NCI-H748 treated with DMSO at 0.1 percent for 48 hours (cell line): ENCODE measurements around the gene HEXA.
A peak's percentile ranks its signal among the peaks of the same experiment; 100 is the strongest.

Experiments
- DNase-seq: peaks from one replicate; lab custom pipeline; 2025; lab: John Stamatoyannopoulos, UW

The HEXA gene

DNA sequence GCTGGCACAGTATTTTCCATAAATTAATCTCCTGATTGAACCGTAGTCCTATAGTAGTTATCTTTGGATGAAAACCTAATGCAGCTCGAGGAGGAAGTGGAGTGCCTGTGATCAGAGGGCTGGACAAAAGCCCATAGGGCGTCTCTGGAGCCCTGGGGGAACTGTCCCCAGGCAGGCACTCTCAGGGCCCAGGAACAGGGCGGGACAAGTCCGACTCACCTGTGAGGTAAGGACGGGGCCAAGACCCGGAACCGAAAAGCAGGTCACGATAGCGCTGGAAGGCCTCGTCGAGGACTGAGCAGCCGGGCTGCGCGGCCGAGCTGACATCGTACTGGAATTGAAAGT lies 341 bp downstream of the HEXA start:
- no peak for DNase-seq

DNA sequence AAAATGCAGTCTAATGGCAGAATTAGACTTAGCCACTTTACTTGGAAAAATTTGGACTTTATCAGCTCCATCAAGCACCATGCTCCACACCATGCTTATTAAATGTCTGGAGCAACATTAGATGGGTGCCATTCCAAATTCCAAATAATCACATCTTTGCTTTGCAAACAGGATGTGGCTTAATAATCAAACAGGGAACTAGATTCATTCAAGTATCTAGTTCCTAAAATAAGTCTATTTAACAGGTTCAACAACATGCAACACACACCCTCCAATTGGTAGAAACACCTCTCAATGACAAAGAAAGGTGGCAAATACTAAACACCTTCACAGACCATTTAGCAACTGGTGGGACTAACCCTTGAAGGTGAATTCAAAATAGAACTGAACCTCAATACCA lies 3.5 kb downstream of the HEXA start:
- no peak for DNase-seq

DNA sequence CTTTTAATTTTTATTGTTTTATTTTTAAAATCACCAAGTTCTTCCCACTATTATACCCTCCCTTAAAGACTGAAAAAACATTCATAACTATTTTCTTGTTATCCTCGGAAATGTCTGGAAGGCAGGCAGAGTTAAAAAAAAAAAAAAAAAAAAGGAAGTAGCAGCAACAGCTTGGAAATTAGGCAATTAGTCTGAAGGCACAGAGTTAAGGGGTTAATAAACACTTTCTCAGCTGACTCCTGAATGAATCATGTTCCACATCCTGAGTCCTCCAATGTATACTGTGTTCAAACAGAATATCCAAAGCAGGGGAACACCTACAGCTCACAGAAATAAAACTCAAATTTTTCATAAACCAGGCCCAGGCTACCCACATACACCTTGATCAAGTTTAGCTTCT lies 5.8 kb downstream of the HEXA start:
- DNase-seq, result no peak

DNA sequence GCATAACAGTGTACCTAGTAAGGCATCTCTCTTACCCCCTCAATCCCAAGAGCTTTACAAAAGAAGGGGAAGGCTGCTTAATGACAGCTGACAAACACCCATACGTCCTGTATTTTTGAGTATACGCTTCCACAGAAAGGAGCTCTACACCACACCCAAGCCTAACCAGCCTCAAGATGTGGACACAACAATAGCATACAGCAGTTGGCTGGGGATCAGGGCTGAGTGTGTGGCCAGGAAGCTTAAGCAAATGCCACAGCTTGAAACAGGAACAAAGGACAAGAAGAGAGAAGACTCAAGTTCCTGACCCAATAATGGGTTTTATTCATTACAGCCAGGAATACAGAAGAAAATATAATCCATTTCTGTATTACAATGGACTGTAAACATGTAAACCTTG lies 6.9 kb downstream of the HEXA start:
- DNase-seq, result no peak

DNA sequence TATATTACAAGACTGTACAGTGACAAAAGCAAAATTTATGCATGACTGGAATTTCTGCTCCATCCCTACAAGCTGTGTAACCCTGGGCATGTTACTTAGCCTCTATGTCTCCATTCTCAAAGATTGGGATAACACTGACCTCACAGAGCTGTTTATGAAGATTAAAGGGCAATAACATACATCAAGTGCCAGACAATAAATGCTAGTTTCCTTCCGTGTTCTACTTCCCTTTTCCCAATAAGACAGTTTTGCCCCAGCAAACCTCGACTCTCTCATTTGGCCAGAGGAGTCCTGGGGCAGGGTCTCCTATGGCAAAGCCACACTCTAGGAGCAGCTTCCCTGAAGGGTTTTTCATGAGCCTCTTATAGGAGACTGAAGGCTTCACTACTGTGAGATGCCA lies 7.5 kb downstream of the HEXA start:
- no peak for DNase-seq

DNA sequence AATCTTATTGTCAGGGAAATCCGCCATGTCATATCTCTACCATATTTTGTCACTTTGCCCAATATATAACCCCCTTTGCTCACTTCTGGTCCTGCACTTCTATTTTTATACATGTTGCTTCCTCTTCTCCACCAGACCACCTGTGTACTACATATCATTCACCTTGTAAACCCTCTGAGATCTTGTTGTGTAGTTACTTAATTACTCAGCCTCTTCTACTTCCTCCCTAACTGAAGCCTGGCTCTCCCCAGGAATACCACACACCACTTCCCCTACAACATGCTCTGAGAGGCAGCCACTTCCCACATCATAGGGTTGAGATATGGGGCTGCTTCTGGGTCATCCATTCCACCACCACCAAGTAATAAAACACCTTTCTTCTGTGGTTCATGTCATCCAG lies 10.0 kb downstream of the HEXA start:
- DNase-seq, result no peak

DNA sequence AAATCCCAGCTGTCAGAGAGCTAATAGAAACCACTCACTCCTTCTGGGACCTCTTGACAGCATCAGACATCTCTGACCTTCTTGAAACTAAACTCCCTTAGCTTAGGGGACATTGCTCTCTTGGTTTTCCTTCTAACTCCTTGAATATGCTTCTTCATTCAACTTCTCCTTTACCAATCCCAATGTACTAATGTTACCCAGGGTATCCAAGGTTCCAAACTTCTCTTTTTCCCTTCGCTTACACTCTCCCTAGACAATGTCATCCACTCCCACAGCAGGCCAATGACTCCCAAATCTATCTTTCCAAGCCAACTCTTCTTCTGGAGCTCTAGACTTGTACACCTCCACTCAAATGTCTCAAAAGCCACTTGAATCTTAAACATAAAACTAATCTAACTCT lies 14.6 kb downstream of the HEXA start:
- no peak for DNase-seq

DNA sequence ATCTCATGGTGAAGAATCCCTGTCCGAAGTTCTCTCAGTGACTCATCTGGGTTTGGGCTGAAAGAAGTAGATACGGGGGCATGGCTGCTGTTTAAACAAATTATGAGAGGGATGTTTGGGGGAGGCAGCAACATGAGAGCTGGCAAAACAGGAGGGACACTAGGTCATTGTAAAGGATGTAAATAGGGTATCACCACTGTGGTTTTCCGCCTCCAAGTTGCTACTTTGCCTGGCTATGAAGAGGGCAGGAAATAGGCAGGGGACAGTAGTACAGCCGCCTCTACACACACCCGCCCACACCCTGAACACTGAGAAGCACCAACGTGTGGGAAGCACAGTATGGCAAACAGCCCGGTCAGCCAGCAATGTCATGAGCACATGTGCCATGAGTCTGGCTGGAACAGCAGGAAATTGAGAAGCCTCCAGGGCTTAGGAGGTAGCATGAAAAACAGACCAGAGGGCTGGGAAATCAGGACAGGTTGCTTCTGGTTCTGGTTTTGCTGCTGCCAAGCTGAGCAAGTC lies 17.1 kb downstream of the HEXA start:
- DNase-seq, result no peak

DNA sequence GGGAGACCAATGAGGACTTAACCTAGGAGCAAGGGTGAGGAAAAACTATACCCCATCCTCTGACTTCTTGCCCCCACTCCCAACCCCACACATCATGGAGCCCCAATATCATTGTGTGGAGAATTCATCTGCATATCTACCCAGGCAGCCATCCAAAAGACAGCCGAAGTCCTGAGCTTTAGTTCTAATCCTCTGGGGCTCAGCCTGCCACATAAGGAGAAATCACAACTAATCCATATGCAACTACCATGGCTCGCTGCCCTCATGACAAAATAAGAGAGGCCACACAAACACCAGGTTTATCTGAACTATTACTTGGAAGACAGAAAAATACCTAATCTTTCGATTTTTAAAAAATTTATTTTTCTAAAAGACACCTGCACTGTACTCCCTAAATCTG lies 17.7 kb downstream of the HEXA start:
- DNase-seq, result no peak

DNA sequence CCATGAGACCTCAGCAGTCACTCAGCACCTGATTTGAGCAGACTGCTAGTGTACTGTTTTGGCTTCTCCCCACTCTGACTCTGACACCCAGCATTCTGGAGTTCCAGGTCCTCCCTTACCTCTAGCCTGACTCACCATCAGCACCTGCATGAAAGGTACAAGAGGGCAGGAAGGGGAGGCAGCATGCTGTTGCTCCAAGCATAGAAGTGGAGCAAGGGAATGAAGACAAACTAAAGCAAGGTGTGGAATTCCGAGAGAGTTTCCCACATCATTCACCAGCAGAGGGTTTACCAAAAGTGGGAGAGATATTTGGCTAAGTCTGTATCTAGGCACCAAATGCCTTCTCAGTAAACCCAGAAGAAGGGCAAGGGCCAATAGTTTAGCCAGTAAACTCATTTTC lies 21.3 kb downstream of the HEXA start:
- no peak for DNase-seq

DNA sequence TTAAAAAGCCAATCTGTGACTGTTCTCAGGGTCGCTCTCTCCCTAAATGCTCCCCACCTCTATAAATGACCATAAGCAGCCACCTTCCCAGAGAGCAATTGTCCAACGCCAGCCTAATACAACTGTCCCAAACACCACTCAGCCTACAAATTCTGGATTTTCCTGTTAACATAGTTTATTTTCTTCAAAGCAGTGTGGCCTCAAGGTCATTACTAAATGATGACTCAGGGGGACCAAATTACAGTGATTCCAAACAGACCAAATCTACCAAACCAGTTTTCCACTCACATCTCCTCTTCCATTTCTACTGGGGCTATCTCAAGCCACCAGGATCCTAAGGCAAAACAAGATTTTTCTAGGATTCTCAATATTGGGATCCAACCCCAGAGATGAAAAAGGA lies 22.5 kb downstream of the HEXA start:
- no peak for DNase-seq

DNA sequence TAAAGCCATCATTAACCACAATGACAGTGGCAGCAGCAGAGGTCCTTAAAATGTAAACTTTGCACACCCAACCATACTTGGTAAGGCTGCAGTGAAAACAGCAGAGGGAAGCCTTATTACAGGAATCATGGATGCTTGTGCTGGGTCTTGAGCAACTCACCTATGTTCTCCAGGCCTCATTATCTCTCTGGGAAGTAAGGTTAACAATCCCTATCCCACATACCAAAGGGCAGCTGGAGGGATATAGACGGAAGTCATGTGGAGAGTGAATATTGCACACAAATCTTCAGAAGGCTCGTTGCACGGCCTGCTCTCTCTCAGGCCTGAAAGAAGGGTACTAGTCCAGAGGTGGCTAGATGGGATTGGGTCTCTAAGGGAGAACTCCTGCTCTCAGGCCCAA lies 30.0 kb downstream of the HEXA start:
- no peak for DNase-seq

DNA sequence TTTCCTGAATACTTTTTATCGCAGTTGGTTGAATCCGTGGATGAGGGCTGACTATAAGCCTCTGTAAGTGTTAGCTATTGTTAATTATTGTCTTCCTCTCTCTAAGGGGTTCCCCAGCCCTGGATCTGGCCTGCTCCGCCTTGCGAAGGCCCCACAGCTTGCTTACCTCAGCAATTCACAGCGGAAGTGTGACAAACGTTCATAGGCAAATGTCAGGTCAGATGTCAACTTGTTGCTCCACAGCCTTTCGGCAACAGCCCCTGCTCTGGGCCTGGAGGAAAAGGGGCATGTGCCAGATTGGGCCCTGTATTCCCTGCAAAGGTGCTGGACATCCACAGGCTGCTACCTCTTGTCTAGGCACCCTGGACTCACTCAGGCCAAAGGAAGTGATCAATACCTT lies 30.5 kb downstream of the HEXA start:
- DNase-seq, result no peak

DNA sequence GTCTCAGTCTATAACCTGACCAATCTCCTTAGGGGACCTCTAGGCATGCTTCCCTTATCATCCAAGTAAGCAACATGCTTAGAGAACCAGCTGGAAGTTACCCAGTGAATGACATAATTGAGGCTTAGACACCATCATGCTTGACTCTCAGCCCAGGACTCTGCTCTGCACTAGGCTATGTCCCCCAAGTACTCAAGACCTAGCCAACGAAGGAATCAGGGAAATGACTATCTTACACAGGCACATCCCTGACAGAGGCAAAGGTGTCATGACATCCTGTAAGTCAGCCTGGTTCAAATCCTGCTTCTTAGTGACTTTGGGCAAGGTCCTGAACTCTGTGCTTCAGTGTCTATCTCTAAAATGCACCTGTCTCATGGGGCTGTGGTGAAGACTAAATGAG lies 31.2 kb downstream of the HEXA start:
- no peak for DNase-seq

DNA sequence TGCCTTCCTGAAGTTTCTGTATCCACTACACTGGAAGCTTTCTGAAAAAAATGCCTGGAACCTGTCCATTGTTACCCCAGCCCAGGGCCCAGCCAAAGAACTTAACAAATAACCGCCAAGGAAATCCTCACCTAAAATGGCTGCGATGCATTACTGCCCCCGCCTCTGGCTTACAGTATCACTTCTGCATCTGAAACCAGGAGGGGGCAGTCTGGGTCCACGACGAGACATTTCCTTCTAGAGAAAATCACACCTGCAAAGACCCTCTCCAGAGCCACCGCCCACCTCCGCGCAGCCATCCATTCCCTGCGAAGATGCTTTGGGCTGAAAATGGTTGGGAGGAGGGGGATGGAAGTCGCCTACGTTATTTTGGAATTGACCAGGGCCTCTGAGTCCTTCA lies 33.4 kb downstream of the HEXA start:
- no peak for DNase-seq

DNA sequence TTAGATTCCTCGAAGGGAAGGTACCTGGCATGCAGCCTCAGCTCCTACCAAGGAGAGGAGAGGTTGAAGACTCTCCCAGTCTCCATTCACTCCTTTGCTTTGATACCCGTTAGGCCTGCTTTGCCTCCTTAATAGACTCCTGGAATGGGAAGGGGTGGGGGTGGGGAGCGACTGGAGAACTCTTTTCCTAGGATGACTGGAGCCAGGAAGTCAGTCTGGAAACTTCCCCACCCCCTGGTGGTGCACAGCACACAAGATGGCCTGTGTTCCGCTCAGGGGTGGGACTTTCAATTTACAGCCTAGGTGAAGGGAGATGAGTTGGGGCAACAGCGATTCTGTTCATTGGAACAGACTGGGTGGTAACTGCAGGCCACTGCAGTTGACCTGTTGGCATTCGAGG lies 34.5 kb downstream of the HEXA start:
- no peak for DNase-seq

DNA sequence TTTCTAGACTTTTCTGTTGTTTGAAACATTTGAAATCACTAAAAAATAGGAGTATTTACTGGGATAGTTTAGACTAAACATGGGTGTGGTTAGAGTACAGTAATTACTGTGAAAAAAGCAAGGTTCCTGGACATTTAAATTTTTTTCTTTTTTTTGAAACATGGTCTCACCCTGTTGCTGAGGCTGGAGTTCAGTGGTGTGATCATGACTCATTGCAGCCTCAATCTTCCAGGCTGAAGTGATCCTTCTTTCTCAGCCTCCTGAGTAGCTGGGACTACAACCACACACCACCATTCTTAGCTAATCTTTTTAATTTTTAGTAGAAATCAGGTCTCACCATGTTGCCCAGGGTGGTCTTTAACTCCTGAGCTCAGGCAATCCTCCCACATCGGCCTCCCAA lies 35.4 kb downstream of the HEXA start:
- no peak for DNase-seq

DNA sequence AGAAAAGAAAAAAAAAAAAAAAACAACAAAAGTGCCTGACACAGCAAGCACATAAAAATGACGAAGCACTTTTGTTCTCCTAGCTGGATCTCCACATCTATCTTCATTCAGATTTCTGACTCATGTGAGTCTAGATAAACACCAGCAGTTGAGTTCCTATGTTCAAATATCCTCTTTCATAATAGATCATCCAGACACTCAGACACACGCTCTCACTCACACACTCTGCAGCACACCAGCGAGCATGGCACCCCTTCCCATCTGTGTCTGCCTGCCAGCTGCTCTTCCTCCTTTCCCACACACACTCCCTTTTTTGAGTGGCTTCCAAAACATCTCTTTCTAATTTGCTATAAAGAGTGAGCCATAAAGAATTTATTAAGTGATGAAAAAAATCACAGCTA lies 36.0 kb downstream of the HEXA start:
- peak; percentile 3 for DNase-seq

DNA sequence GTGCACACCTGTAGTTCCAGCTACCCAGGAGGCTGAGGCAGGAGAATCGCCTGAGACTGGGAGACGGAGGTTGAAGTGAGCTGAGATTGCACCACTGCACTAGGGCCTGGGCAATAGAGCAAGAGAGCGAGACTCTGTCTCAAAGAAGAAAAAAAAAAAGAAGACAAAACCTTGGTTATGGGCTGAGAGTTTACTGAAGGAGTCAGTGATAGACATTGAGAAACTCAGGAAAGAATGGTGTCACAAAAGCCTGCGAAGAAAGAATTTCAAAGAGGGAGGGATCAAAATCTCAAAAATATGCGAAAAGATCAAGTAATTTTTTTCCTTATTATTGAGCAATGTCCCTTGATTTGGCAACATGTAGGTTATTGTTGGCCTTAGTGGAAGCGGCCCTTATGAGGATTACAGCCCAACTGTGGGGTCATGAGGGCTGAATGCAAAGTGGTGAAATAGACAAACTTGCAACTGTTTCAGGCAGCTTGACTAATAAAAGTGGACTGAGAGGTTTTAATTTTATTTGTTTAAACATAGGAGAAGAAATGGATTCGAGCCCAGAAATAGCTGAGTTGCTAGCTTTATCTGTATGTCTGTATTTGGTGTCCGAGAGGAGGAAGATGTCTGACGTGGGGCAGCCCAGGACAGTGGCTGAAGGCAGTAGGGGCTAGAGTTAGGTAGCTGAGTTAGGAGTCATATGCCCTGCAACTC lies 37.0 kb downstream of the HEXA start:
- no peak for DNase-seq

DNA sequence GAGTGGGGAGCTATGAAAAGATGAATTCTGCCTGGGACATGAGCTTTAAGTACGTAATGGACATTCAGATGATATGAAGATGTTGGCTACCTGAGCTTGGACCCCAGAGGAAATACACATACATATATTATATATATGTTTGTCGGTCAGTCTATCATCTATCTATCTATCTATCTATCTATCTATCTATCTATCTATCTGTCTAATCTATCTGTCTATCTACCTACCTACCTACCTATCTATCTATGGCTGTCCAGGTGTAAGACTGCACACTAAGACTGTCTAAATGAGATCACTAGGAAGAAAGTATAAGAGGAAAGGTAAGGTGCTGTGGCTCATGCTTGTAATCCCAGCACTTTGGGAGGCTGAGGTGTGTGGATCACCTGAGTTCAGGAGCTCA lies 37.7 kb downstream of the HEXA start:
- no peak for DNase-seq

DNA sequence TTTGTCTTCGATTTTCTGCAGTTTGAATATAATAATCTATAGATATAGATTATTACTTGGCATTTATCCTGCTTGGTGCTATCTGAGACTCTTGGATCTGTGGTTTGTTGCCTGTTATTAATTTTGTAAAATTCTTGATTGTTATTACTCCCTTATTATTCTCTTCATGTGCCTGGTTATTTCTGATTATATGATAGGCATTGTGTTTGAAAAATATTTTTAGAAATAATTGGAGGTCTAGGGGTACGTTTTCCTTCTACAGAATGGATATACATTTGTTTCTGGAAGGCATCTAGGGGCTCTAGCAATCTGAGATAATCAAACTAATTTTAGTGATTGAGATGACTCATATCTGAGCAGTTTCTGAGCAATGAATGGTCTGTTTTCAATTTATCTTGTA lies 41.0 kb downstream of the HEXA start:
- no peak for DNase-seq

DNA sequence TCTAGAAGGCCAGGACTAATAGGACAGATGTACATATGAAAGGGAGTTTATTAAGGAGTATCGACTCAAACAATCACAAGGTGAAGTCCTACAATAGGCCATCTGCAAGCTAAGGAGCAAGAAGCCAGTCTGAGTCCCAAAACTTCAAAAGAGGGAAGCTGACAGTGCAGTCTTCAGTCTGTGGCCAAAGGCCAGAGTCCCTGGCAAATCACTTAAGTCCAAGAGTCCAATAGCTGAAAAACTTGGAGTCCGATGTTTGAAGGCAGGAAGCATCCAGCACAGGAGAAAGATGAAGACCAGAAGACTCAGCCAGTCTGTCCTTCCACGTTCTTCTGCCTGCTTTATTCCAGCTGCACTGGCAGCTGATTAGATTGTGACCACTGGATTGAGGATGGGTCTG lies 44.8 kb downstream of the HEXA start:
- no peak for DNase-seq

DNA sequence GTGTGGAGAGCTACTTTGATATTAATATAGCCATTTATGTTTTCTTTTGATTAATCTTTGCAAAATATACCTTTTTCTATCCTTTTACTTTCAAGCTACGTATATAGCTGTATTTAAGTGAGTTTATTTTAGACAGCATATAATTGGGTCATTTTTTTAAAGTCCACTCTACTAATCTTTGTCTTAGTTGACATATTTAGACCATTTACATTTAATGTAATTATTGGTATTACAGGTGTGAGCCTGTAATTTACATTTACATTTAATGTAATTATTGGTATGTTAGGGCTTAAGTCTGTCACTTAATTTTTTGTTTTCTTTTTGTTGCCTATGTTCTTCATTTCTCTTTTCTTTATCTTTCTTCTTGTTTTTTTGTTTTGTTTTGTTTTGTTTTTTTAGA lies 52.1 kb downstream of the HEXA start:
- DNase-seq, result no peak

DNA sequence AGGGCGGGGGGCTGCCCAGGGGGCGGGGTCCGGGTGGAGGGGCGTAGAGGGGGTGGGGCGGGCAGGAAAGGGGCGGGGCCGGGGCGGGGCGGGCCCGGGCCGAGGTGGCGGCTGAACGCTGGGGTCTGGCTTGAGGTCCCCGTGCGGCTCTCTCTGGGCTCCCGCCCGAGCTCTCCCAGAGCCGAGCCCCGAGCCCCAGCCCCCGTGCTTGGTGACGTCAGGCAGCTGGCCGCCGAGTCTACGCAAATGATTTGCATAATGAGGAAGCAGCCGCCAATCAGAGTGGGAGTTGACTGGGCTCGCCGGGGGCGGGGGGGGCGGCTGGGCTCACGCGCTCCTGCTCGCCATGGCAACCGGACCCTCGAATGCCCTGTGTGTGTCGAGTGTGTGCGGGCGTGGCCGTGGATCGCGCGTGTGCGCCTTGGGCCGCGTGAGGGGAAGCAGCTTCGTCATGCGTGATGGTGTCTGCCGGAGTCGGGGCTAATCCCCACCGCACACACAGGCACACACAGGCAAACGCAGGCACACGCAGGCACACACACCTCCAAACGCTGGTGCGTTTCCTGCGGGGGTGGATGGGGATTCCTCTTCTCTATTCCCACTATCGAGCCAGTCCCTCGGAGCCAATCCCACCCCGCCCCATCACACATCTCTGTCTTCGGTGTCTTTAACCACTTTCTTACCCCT lies 55.7 kb downstream of the HEXA start, which contains the start of gene CELF6:
CELF6 (minus strand) TSS at position 173 of the 687 bp plus-strand sequence. CDS start 283 bp downstream, outside the sequence.
- DNase-seq, result peak; percentile 61
